Osteocyte (in vitro differentiated cells): ENCODE results near the gene TTC4. TPM values are rescaled to one million over a fixed set of nuclear protein-coding genes. Genes with fewer than 3 reads are reported as not detected.

Source experiments
- DNase-seq: peaks from one replicate; pipeline ENCODE4 v3.0.0; 2021; ENCODE audit warnings: mixed read lengths; ENCODE audit not compliant: unreplicated experiment; ENCODE audit errors: extremely low spot score
- H3K27ac Mint-ChIP-seq: one replicate; pipeline ENCODE4 v1.8.0; 2021; ENCODE audit warnings: mild to moderate bottlenecking, mixed read lengths; ENCODE audit not compliant: unreplicated experiment
- H3K27me3 Mint-ChIP-seq: one replicate; pipeline ENCODE4 v1.8.0; 2021; ENCODE audit warnings: mixed read lengths; ENCODE audit not compliant: unreplicated experiment
- H3K36me3 Mint-ChIP-seq: one replicate; pipeline ENCODE4 v1.8.0; 2021; ENCODE audit warnings: mixed read lengths; ENCODE audit not compliant: unreplicated experiment
- H3K4me1 Mint-ChIP-seq: one replicate; pipeline ENCODE4 v1.8.0; 2021; ENCODE audit warnings: mixed read lengths; ENCODE audit not compliant: unreplicated experiment
- H3K4me3 Mint-ChIP-seq: one replicate; pipeline ENCODE4 v1.8.0; 2021; ENCODE audit warnings: mild to moderate bottlenecking, moderate library complexity, mixed read lengths; ENCODE audit not compliant: unreplicated experiment
- H3K9me3 Mint-ChIP-seq: one replicate; pipeline ENCODE4 v1.8.0; 2021; ENCODE audit warnings: mixed read lengths; ENCODE audit not compliant: unreplicated experiment
- CTCF ChIP-seq: fragments of 200-600 bp; sonication (generic); IDR thresholded peaks from 2 replicates; pipeline ENCODE4 v1.5.0; 2021; ENCODE audit warnings: antibody characterized with exemption, mild to moderate bottlenecking, moderate library complexity
- total RNA-seq: library from RNA; stranded (reverse); gene quantifications from 2 replicates; pipeline ENCODE4 v1.2.1, GENCODE V29; 2021

TTC4 gene
- total RNA-seq, 1 donor from 2014 or later = 14.4 TPM

DNA sequence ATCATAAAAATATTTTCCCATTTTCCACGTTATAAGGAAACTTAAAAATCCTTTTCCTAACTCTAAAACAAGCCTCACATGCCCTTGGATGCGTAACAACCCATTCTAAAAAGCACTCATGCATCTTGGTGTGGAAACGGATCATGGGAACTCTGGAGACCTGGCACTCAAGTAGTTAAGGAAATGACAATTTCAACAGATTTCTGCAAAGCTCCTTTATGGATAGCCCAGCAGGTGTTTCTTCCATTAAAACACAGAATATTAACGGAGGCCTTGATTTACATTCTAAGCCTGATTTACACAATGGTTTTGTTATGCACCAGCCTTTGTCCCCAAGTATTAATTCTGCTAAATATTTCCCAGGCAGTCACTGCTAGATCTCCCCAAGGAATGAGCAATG is 35.8 kb downstream of the TTC4 start:
- Mint-ChIP-seq H3K4me1 (no peaks in the 10 kb centered on the region), H3K4me3 (no peak overlapping the region), H3K36me3 (peaks cover 3% of the 10 kb centered on the region), H3K27ac (no peak overlapping the region), H3K27me3 (peaks cover 3% of the 10 kb centered on the region), H3K9me3 (no peaks in the 10 kb centered on the region)
- TF ChIP-seq CTCF = no peak
- DNase-seq = no peak

DNA sequence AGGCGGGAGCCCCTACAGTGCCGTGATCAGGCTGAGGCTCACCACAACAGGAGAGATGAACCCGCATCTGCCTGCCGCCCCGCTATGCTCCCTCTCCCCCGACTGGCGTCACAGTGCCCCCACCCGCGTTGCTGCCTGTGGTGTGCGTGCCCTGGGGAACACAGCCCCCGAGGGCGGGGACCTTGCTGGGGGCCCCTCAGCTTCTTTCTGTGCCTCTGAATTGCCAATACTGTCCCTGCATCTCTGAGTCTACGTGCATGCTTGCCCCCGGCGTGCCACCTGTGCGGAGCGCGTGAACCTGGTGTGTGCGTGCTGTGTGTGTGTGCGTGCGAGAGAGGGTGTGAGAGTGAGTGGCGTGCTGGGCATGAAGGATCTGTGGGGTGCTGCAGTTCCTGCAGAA is 38.4 kb downstream of the TTC4 start:
- H3K9me3 Mint-ChIP-seq = no peaks in the 10 kb centered on the region
- H3K36me3 Mint-ChIP-seq = peaks cover 8% of the 10 kb centered on the region
- no peak overlapping the region for H3K27ac Mint-ChIP-seq
- no peak overlapping the region for H3K4me3 Mint-ChIP-seq
- DNase-seq = no peak
- H3K4me1 Mint-ChIP-seq = no peaks in the 10 kb centered on the region
- H3K27me3 Mint-ChIP-seq = no peaks in the 10 kb centered on the region
- TF ChIP-seq CTCF = no peak

GRCh38 chr1:54754486-54755285 is 39.0 kb downstream of the TTC4 start:
- TF ChIP-seq CTCF = no peak
- Mint-ChIP-seq H3K4me3 (no peak overlapping the region), H3K4me1 (no peaks in the 10 kb centered on the region), H3K36me3 (peaks cover 8% of the 10 kb centered on the region), H3K27me3 (no peaks in the 10 kb centered on the region), H3K27ac (no peak overlapping the region), H3K9me3 (no peaks in the 10 kb centered on the region)
- no peak for DNase-seq

DNA sequence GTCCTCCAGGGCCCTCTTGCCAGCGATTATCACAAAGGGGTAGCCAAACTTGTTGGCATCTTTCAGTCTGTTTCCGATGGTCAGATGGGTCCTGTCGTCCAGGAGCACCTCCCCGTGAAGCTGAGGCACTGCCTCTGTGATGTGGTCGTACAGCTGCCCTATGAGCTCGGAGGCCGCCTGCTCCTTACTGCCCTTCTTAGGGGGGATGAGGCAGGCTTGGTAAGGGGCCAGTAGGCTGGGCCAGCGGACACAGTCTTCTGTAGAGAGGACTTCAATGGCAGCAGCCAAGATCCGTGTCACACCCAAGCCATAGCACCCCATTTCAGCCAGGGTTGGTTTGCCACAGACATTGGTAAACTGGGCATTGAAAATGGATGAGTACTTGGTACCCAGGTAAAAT is 42.2 kb downstream of the TTC4 start:
- Mint-ChIP-seq H3K4me3 (no peak overlapping the region), H3K27ac (no peak overlapping the region), H3K4me1 (no peaks in the 10 kb centered on the region), H3K36me3 (peaks cover 8% of the 10 kb centered on the region), H3K9me3 (no peaks in the 10 kb centered on the region), H3K27me3 (no peaks in the 10 kb centered on the region)
- no peak for TF ChIP-seq CTCF
- no peak for DNase-seq

DNA sequence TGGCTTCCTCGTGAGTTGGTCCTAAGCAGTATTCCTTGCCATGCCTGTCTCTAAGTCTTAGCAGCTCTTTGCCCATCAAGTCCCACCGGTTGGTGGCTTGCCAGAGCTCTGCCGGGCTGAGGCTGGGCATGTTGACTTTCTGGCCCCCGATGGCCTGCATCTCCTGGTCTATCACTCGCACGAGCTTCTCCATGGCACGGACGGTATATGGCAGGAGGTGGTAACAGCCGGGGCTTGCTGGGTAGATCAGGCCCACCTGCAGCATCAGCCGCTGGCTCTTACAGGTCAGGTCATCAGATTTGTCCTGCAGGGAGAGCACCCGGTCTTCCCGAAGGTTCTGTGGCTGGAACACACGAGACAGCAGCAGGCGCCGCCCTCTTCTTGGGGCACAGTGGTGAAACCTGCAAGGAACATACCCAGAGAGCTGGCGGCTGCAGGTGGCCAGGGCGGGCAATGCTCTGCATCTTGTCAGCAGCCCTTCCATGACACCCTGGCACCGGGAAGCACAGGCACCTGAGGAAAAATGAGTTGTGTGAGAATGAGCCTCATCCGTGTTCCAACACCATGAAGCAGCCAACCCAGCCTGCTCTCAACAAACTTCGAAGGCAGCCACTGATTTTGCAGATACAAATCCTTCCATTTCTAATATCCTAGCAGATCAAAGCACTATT is 43.2 kb downstream of the TTC4 start:
- H3K9me3 Mint-ChIP-seq = no peaks in the 10 kb centered on the region
- H3K27me3 Mint-ChIP-seq = no peaks in the 10 kb centered on the region
- DNase-seq = no peak
- TF ChIP-seq CTCF = no peak
- H3K27ac Mint-ChIP-seq = no peak overlapping the region
- peaks cover 8% of the 10 kb centered on the region for H3K36me3 Mint-ChIP-seq
- no peak overlapping the region for H3K4me3 Mint-ChIP-seq
- peaks cover 8% of the 10 kb centered on the region for H3K4me1 Mint-ChIP-seq
